ENCODE data around the gene MCC.

Gene MCC

DNA sequence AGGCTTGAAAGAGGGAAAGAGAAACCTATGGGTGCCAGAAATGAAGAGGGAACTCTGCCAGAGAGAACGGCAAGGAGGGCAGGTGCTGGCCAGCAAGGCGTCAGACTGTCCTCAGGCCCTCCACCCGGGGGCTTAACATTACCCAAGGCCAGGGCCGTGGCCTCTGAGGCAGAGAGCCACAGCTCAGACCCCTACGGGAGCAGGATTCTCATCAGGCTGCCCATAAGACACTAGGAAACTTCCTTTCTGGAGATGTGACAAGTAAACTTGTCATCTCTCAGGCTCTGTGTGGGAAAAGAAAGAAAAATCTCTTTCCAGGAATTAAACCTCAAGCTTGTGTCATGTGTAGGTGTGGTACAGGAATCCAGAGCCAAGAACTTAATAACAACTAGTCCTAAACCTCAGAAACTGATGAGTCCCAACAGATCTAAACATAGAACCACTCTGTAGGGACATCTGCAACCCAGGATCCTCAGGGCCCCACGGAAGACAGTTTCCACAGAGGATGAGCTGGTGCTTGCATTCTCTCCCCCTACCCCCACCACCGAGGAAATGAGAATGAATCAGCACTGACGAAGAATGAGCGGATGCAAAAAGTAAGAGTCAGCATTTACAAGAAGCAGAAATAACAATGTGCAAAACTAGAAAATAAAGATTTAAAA, 437.4 kb downstream of the MCC start:
- TF ChIP-seq ISL1 (CRISPR knock-in tag; IDR thresholded peaks at IDR 0.05) (no peak), CSDC2 (CRISPR knock-in tag; IDR thresholded peaks at IDR 0.05) (no peak), ZNF8 (CRISPR knock-in tag; IDR thresholded peaks at IDR 0.05) (no peak)
- ATAC-seq, result peak; percentile 54

- ATAC-seq, result no peak
- TF ChIP-seq CSRNP3 (CRISPR knock-in tag; IDR thresholded peaks at IDR 0.05), result no peak
- no peak for TF ChIP-seq PATZ1 (CRISPR knock-in tag; IDR thresholded peaks at IDR 0.05; ENCODE audit: borderline replicate concordance)
- TF ChIP-seq ZFP3 (CRISPR knock-in tag; IDR thresholded peaks at IDR 0.05), result no peak
- TF ChIP-seq RARB (CRISPR knock-in tag; IDR thresholded peaks at IDR 0.05), result no peak
- no peak for TF ChIP-seq TOX (CRISPR knock-in tag; IDR thresholded peaks at IDR 0.05; ENCODE audit: borderline replicate concordance)
Observed at GRCh38 chr5:113048931-113049330, 439.3 kb downstream of the MCC start.

GRCh38 chr5:113047733-113048652, 440.3 kb downstream of the MCC start:
- TF ChIP-seq ISL1 (CRISPR knock-in tag; IDR thresholded peaks at IDR 0.05) (no peak), BACH2 (CRISPR knock-in tag; IDR thresholded peaks at IDR 0.05; ENCODE audit: borderline replicate concordance) (no peak), SNAI2 (CRISPR knock-in tag; IDR thresholded peaks at IDR 0.05) (no peak), ARNTL (CRISPR knock-in tag; IDR thresholded peaks at IDR 0.05; ENCODE audit: borderline replicate concordance, low read depth) (no peak), CSRNP3 (CRISPR knock-in tag; IDR thresholded peaks at IDR 0.05) (no peak), ESRRG (CRISPR knock-in tag; IDR thresholded peaks at IDR 0.05) (no peak)
- TF ChIP-seq, protein P1, sequence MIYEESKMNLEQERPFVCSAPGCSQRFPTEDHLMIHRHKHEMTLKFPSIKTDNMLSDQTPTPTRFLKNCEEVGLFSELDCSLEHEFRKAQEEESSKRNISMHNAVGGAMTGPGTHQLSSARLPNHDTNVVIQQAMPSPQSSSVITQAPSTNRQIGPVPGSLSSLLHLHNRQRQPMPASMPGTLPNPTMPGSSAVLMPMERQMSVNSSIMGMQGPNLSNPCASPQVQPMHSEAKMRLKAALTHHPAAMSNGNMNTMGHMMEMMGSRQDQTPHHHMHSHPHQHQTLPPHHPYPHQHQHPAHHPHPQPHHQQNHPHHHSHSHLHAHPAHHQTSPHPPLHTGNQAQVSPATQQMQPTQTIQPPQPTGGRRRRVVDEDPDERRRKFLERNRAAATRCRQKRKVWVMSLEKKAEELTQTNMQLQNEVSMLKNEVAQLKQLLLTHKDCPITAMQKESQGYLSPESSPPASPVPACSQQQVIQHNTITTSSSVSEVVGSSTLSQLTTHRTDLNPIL (CRISPR knock-in tag; IDR thresholded peaks at IDR 0.05; ENCODE audit: low read depth), result no peak
- no peak for ATAC-seq

DNA sequence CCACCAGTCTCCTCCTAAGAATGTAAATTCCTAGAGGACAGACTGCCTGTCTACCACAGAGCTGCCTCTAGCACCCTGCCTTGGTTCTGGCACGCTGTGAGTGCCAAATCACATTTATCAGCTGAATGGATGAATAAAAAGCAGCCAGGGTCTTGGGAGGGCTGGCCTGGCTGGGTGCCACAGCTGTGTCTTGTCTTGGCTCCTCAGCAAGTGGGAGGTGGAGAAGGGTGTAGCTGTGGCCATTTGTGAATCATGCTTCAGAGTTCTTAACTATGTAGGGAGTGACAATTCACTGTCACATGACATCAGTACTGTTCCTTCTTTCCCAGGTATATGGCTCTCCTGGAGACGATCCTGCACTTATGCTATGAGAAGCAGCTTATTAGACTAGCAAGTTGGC, 441.0 kb downstream of the MCC start:
- ATAC-seq, result peak; percentile 17; the same call in 2 of the 3 replicates
- TF ChIP-seq ZFP3 (CRISPR knock-in tag; IDR thresholded peaks at IDR 0.05) (no peak), POU6F1 (CRISPR knock-in tag; IDR thresholded peaks at IDR 0.05; ENCODE audit: borderline replicate concordance, low read depth) (no peak), ZFP30 (CRISPR knock-in tag; IDR thresholded peaks at IDR 0.05) (no peak), PATZ1 (CRISPR knock-in tag; IDR thresholded peaks at IDR 0.05; ENCODE audit: borderline replicate concordance) (no peak), ESRRG (CRISPR knock-in tag; IDR thresholded peaks at IDR 0.05) (no peak), SNAI2 (CRISPR knock-in tag; IDR thresholded peaks at IDR 0.05) (no peak), TSHZ2 (CRISPR knock-in tag; IDR thresholded peaks at IDR 0.05) (no peak), ZNF70 (CRISPR knock-in tag; IDR thresholded peaks at IDR 0.05) (no peak), PPARA (CRISPR knock-in tag; IDR thresholded peaks at IDR 0.05; ENCODE audit: borderline replicate concordance) (no peak), ZNF565 (CRISPR knock-in tag; conservative IDR thresholded peaks at IDR 0.05; ENCODE audit: low read depth) (no peak), TOX (CRISPR knock-in tag; IDR thresholded peaks at IDR 0.05; ENCODE audit: borderline replicate concordance) (no peak), ZC3H10 (CRISPR knock-in tag; IDR thresholded peaks at IDR 0.05) (no peak), CSDC2 (CRISPR knock-in tag; IDR thresholded peaks at IDR 0.05) (no peak)
